Stomach (tissue), 4 donors: Measurements from ENCODE around the gene OR12D3.

ENCODE experiments used
- CTCF ChIP-seq, 7 experiments: fragments of 450-650 bp in 4 of 7; fragments of 200-600 bp in 3 of 7; sonication (generic) in 3 of 7; IDR thresholded peaks; one replicate each; pipeline ENCODE4 v1.5.1; 2016 to 2019; ENCODE audit warnings: antibody characterized with exemption in 7 of 7, control low read depth in 2 of 7, mild to moderate bottlenecking in 1 of 7
- POLR2A ChIP-seq, 4 donors: fragments of 450-650 bp; IDR thresholded peaks; one replicate each; pipeline ENCODE4 v1.6.1; 2016; ENCODE audit warnings: antibody characterized with exemption in 4 of 4, control low read depth in 2 of 4, mild to moderate bottlenecking in 1 of 4, moderate library complexity in 1 of 4
- POLR2AphosphoS5 ChIP-seq, 3 donors: sonication (generic); formaldehyde crosslinking; IDR thresholded peaks; one replicate each; pipeline ENCODE4 v1.6.1; 2016; ENCODE audit warnings: antibody characterized with exemption in 3 of 3

GRCh38 chr6:29395331-29395730 is 20.2 kb upstream of the OR12D3 start, which contains the start of gene OR12D2:
- TF ChIP-seq POLR2A (IDR thresholded peaks at IDR 0.05) (no peak), CTCF (IDR thresholded peaks at IDR 0.05) (no peak), POLR2AphosphoS5 (IDR thresholded peaks at IDR 0.05) (no peak)
